Iris pigment epithelial cell (primary cell): Measurements from ENCODE around the gene TBC1D2.
A peak's percentile ranks its signal among the peaks of the same experiment; 100 is the strongest.

Experiments used
- DNase-seq: peaks from one replicate; pipeline ENCODE4 v3.0.0-alpha.2; 2011; ENCODE audit warnings: low read depth

The TBC1D2 gene

GRCh38 chr9:98215821-98216220, 39.6 kb downstream of the TBC1D2 start:
- DNase-seq: no peak

- DNase-seq: no peak
Measured at GRCh38 chr9:98215271-98215670, 40.2 kb downstream of the TBC1D2 start.

- DNase-seq: no peak
Measured at GRCh38 chr9:98214811-98215210, 40.6 kb downstream of the TBC1D2 start.

GRCh38 chr9:98211260-98211659, 44.2 kb downstream of the TBC1D2 start:
- DNase-seq: no peak

- no peak for DNase-seq
Measured at GRCh38 chr9:98210435-98210834, 45.0 kb downstream of the TBC1D2 start.

GRCh38 chr9:98209530-98209929, 45.9 kb downstream of the TBC1D2 start:
- no peak for DNase-seq

- DNase-seq: no peak
Measured at GRCh38 chr9:98208635-98209034, 46.8 kb downstream of the TBC1D2 start.

GRCh38 chr9:98207606-98208005, 47.8 kb downstream of the TBC1D2 start:
- no peak for DNase-seq

GRCh38 chr9:98206754-98207153, 48.7 kb downstream of the TBC1D2 start:
- DNase-seq: no peak

- DNase-seq: no peak
Measured at GRCh38 chr9:98204692-98205091, 50.8 kb downstream of the TBC1D2 start.

- DNase-seq: no peak
Measured at GRCh38 chr9:98203153-98203552, 52.3 kb downstream of the TBC1D2 start.

GRCh38 chr9:98202252-98202651, 53.2 kb downstream of the TBC1D2 start:
- DNase-seq: no peak

- no peak for DNase-seq
Measured at GRCh38 chr9:98201749-98202148, 53.7 kb downstream of the TBC1D2 start.

GRCh38 chr9:98201102-98201501, 54.3 kb downstream of the TBC1D2 start:
- DNase-seq: no peak

GRCh38 chr9:98199388-98200033, 55.9 kb downstream of the TBC1D2 start:
- no peak for DNase-seq

- DNase-seq: no peak
Measured at GRCh38 chr9:98195671-98196070, 59.8 kb downstream of the TBC1D2 start.

GRCh38 chr9:98193336-98193944, 62.0 kb downstream of the TBC1D2 start:
- no peak for DNase-seq

GRCh38 chr9:98192503-98193335, 62.7 kb downstream of the TBC1D2 start, which contains the start of gene CORO2A:
CORO2A (minus strand) TSS chr9:98192637; CDS start chr9:98157660, 34,977 bp downstream.
- DNase-seq: peak; percentile 72

- no peak for DNase-seq
Measured at GRCh38 chr9:98191671-98192502, 63.6 kb downstream of the TBC1D2 start.

GRCh38 chr9:98191181-98191608, 64.3 kb downstream of the TBC1D2 start:
- no peak for DNase-seq

- no peak for DNase-seq
Measured at GRCh38 chr9:98190757-98191105, 64.7 kb downstream of the TBC1D2 start.

- DNase-seq: no peak
Measured at GRCh38 chr9:98189412-98189811, 66.0 kb downstream of the TBC1D2 start.
